ENCODE results near the gene ST8SIA1.

Gene ST8SIA1

GRCh38 chr12:22246217-22246846 is 88.2 kb downstream of the ST8SIA1 start:
- Histone ChIP-seq H3K4me1 (ENCODE audit: control insufficient read depth, insufficient read depth, low read length) (no peaks in the 10 kb centered on the region), H3K36me3 (ENCODE audit: control insufficient read depth, insufficient read depth, low read length) (no peaks in the 10 kb centered on the region), H3K4me3 (ENCODE audit: low read length) (no peak overlapping the region), H3K27me3 (ENCODE audit: control insufficient read depth, insufficient read depth, low read length) (no peaks in the 10 kb centered on the region), H3K9me3 (ENCODE audit: control insufficient read depth, insufficient read depth, low read length) (no peaks in the 10 kb centered on the region), H3K27ac (ENCODE audit: low read length) (no peak overlapping the region)
- DNase-seq (ENCODE audit: low read depth, low spot score) = no peak
- WGBS (ENCODE audit: insufficient coverage, insufficient read length) = no CpG with 5 or more reads among the region's 9 CpGs

GRCh38 chr12:22242726-22243125 is 91.8 kb downstream of the ST8SIA1 start:
- Histone ChIP-seq H3K36me3 (ENCODE audit: control insufficient read depth, insufficient read depth, low read length) (no peaks in the 10 kb centered on the region), H3K27me3 (ENCODE audit: control insufficient read depth, insufficient read depth, low read length) (no peaks in the 10 kb centered on the region), H3K4me3 (ENCODE audit: low read length) (no peak overlapping the region), H3K9me3 (ENCODE audit: control insufficient read depth, insufficient read depth, low read length) (no peaks in the 10 kb centered on the region; the same call in 1 of the 2 replicates), H3K27ac (ENCODE audit: low read length) (no peak overlapping the region), H3K4me1 (ENCODE audit: control insufficient read depth, insufficient read depth, low read length) (no peaks in the 10 kb centered on the region)
- no peak for DNase-seq (ENCODE audit: low read depth, low spot score)

GRCh38 chr12:22238211-22238610 is 96.3 kb downstream of the ST8SIA1 start:
- no peak overlapping the region for H3K27ac ChIP-seq (ENCODE audit: low read length)
- no peak for DNase-seq (ENCODE audit: low read depth, low spot score)
- H3K4me1 ChIP-seq (ENCODE audit: control insufficient read depth, insufficient read depth, low read length) = no peaks in the 10 kb centered on the region
- WGBS (ENCODE audit: insufficient coverage, insufficient read length) = no CpG with 5 or more reads among the region's 3 CpGs
- H3K27me3 ChIP-seq (ENCODE audit: control insufficient read depth, insufficient read depth, low read length) = no peaks in the 10 kb centered on the region
- no peaks in the 10 kb centered on the region; the same call in 1 of the 2 replicates for H3K9me3 ChIP-seq (ENCODE audit: control insufficient read depth, insufficient read depth, low read length)
- H3K4me3 ChIP-seq (ENCODE audit: low read length) = no peak overlapping the region
- H3K36me3 ChIP-seq (ENCODE audit: control insufficient read depth, insufficient read depth, low read length) = no peaks in the 10 kb centered on the region

- Histone ChIP-seq H3K27ac (ENCODE audit: low read length) (no peak overlapping the region), H3K4me3 (ENCODE audit: low read length) (no peak overlapping the region), H3K36me3 (ENCODE audit: control insufficient read depth, insufficient read depth, low read length) (no peaks in the 10 kb centered on the region), H3K9me3 (ENCODE audit: control insufficient read depth, insufficient read depth, low read length) (no peaks in the 10 kb centered on the region; the same call in 1 of the 2 replicates), H3K4me1 (ENCODE audit: control insufficient read depth, insufficient read depth, low read length) (no peaks in the 10 kb centered on the region), H3K27me3 (ENCODE audit: control insufficient read depth, insufficient read depth, low read length) (no peaks in the 10 kb centered on the region)
- DNase-seq (ENCODE audit: low read depth, low spot score) = no peak
These were observed 99.9 kb downstream of the ST8SIA1 start for GRCh38 chr12:22234561-22234960.

GRCh38 chr12:22231836-22232235 is 102.7 kb downstream of the ST8SIA1 start:
- Histone ChIP-seq H3K4me3 (ENCODE audit: low read length) (no peak overlapping the region), H3K27ac (ENCODE audit: low read length) (no peak overlapping the region), H3K4me1 (ENCODE audit: control insufficient read depth, insufficient read depth, low read length) (no peaks in the 10 kb centered on the region), H3K27me3 (ENCODE audit: control insufficient read depth, insufficient read depth, low read length) (no peaks in the 10 kb centered on the region), H3K36me3 (ENCODE audit: control insufficient read depth, insufficient read depth, low read length) (no peaks in the 10 kb centered on the region), H3K9me3 (ENCODE audit: control insufficient read depth, insufficient read depth, low read length) (no peaks in the 10 kb centered on the region)
- WGBS (ENCODE audit: insufficient coverage, insufficient read length) = no CpG with 5 or more reads among the region's 1 CpG
- DNase-seq (ENCODE audit: low read depth, low spot score) = peak; percentile 20

- no peak for DNase-seq (ENCODE audit: low read depth, low spot score)
- no peaks in the 10 kb centered on the region for H3K27me3 ChIP-seq (ENCODE audit: control insufficient read depth, insufficient read depth, low read length)
- no peaks in the 10 kb centered on the region for H3K9me3 ChIP-seq (ENCODE audit: control insufficient read depth, insufficient read depth, low read length)
- no peaks in the 10 kb centered on the region for H3K4me1 ChIP-seq (ENCODE audit: control insufficient read depth, insufficient read depth, low read length)
- 100% methylated on average over 1 of the region's 2 CpGs for WGBS (ENCODE audit: insufficient coverage, insufficient read length)
- H3K27ac ChIP-seq (ENCODE audit: low read length) = no peak overlapping the region
- no peak overlapping the region for H3K4me3 ChIP-seq (ENCODE audit: low read length)
- H3K36me3 ChIP-seq (ENCODE audit: control insufficient read depth, insufficient read depth, low read length) = no peaks in the 10 kb centered on the region
These were observed 103.4 kb downstream of the ST8SIA1 start for GRCh38 chr12:22231078-22231477.

GRCh38 chr12:22230280-22230794 is 104.2 kb downstream of the ST8SIA1 start:
- Histone ChIP-seq H3K4me1 (ENCODE audit: control insufficient read depth, insufficient read depth, low read length) (no peaks in the 10 kb centered on the region), H3K9me3 (ENCODE audit: control insufficient read depth, insufficient read depth, low read length) (no peaks in the 10 kb centered on the region), H3K27ac (ENCODE audit: low read length) (no peak overlapping the region), H3K36me3 (ENCODE audit: control insufficient read depth, insufficient read depth, low read length) (no peaks in the 10 kb centered on the region), H3K4me3 (ENCODE audit: low read length) (no peak overlapping the region), H3K27me3 (ENCODE audit: control insufficient read depth, insufficient read depth, low read length) (no peaks in the 10 kb centered on the region)
- no peak for DNase-seq (ENCODE audit: low read depth, low spot score)
- WGBS (ENCODE audit: insufficient coverage, insufficient read length) = no CpG with 5 or more reads among the region's 2 CpGs

- no CpG with 5 or more reads among the region's 2 CpGs for WGBS (ENCODE audit: insufficient coverage, insufficient read length)
- DNase-seq (ENCODE audit: low read depth, low spot score) = no peak
These were observed 104.7 kb downstream of the ST8SIA1 start for GRCh38 chr12:22229652-22230279.

GRCh38 chr12:22228022-22228875 is 106.3 kb downstream of the ST8SIA1 start:
- no peaks in the 10 kb centered on the region for H3K4me1 ChIP-seq (ENCODE audit: control insufficient read depth, insufficient read depth, low read length)
- DNase-seq (ENCODE audit: low read depth, low spot score) = no peak
- no CpG with 5 or more reads among the region's 2 CpGs for WGBS (ENCODE audit: insufficient coverage, insufficient read length)
- no peaks in the 10 kb centered on the region for H3K9me3 ChIP-seq (ENCODE audit: control insufficient read depth, insufficient read depth, low read length)
- H3K27me3 ChIP-seq (ENCODE audit: control insufficient read depth, insufficient read depth, low read length) = no peaks in the 10 kb centered on the region
- no peaks in the 10 kb centered on the region for H3K36me3 ChIP-seq (ENCODE audit: control insufficient read depth, insufficient read depth, low read length)
- H3K27ac ChIP-seq (ENCODE audit: low read length) = no peak overlapping the region
- H3K4me3 ChIP-seq (ENCODE audit: low read length) = no peak overlapping the region

More at GRCh38 chr12:22229652-22230279, 104.7 kb downstream of the ST8SIA1 start:
- H3K27me3 ChIP-seq (ENCODE audit: control insufficient read depth, insufficient read depth, low read length) = no peaks in the 10 kb centered on the region
- H3K36me3 ChIP-seq (ENCODE audit: control insufficient read depth, insufficient read depth, low read length) = no peaks in the 10 kb centered on the region
- no peaks in the 10 kb centered on the region for H3K4me1 ChIP-seq (ENCODE audit: control insufficient read depth, insufficient read depth, low read length)
- no peak overlapping the region for H3K4me3 ChIP-seq (ENCODE audit: low read length)
- H3K9me3 ChIP-seq (ENCODE audit: control insufficient read depth, insufficient read depth, low read length) = no peaks in the 10 kb centered on the region
- no peak overlapping the region for H3K27ac ChIP-seq (ENCODE audit: low read length)

GRCh38 chr12:22223356-22223755 is 111.2 kb downstream of the ST8SIA1 start:
- WGBS (ENCODE audit: insufficient coverage, insufficient read length) = no CpG with 5 or more reads among the region's 4 CpGs
- H3K4me3 ChIP-seq (ENCODE audit: low read length) = no peak overlapping the region
- no peaks in the 10 kb centered on the region for H3K36me3 ChIP-seq (ENCODE audit: control insufficient read depth, insufficient read depth, low read length)
- DNase-seq (ENCODE audit: low read depth, low spot score) = no peak
- no peaks in the 10 kb centered on the region for H3K27me3 ChIP-seq (ENCODE audit: control insufficient read depth, insufficient read depth, low read length)
- H3K9me3 ChIP-seq (ENCODE audit: control insufficient read depth, insufficient read depth, low read length) = no peaks in the 10 kb centered on the region
- H3K4me1 ChIP-seq (ENCODE audit: control insufficient read depth, insufficient read depth, low read length) = no peaks in the 10 kb centered on the region
- no peak overlapping the region for H3K27ac ChIP-seq (ENCODE audit: low read length)

All from iPS DF 6.9 (cell line).